Muscle of arm (tissue), 14 donors: Measurements from ENCODE around the gene KLRC2. TPM values are rescaled to one million over a fixed set of nuclear protein-coding genes. Genes with fewer than 3 reads are reported as not detected.
A peak's percentile ranks its signal among the peaks of the same experiment; 100 is the strongest.
"Not testable (repeated sequence)": the region's sequence is repeated elsewhere in the genome, so short reads cannot be mapped to it uniquely, and the experiment has no call there.

Experiments used
- DNase-seq: peaks from one replicate; pipeline ENCODE4 v3.0.0-alpha.2; 2013
- long read RNA-seq, 11 donors: transcript quantifications; one replicate each; lab custom pipeline, GENCODE V29; 2026
- polyA plus RNA-seq, 12 donors: library from polyadenylated mRNA; unstranded; fragments of 120-200 nt; gene quantifications; one replicate each; pipeline ENCODE4 v1.2.1, GENCODE V29; 2013; ENCODE audit not compliant: insufficient read length in 12 of 12

The KLRC2 gene
- under 1 TPM in 5 of 12 donors, not detected in 7; 0.20 to 0.67 (median 0.58) TPM for polyA plus RNA-seq
- long read RNA-seq, donor 1: 0 reads
- long read RNA-seq, donor 2: 0 reads
- long read RNA-seq, donor 3: 0 reads
- long read RNA-seq, donor 4: 0 reads
- long read RNA-seq, donor 5: 0 reads
- long read RNA-seq, donor 6: 0 reads
- long read RNA-seq, donor 7: 0 reads
- long read RNA-seq, donor 8: 0 reads
- long read RNA-seq, donor 9: 0 reads
- long read RNA-seq, donor 10: 0 reads
- long read RNA-seq, donor 11: 0 reads

DNA sequence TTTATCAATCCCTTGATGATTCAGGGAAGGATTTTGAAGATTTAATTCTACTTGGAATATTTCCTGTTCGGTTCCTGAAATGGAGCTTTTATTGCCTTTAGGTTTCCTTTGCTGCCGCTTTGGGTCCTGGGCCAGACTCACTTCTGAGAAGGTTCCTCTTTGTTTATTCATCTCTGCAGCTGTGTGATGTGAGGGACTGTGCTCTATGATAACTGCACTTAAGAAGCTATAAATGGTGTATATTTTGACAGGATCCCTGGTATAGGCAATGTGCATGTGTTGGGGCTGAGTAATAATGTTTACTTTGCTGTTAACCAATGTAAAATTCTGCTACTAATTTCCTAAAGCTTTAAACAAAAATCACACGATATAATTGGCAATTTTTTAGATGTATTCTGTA, at the start of gene KLRC2:
KLRC2 (minus strand) TSS at position 195 of the 400 bp plus-strand sequence; CDS start at position 171, 24 bp downstream.
- peak; percentile 8 for DNase-seq

GRCh38 chr12:10481901-10482300, 46.1 kb upstream of the KLRC2 start:
- DNase-seq: not testable (repeated sequence)

DNA sequence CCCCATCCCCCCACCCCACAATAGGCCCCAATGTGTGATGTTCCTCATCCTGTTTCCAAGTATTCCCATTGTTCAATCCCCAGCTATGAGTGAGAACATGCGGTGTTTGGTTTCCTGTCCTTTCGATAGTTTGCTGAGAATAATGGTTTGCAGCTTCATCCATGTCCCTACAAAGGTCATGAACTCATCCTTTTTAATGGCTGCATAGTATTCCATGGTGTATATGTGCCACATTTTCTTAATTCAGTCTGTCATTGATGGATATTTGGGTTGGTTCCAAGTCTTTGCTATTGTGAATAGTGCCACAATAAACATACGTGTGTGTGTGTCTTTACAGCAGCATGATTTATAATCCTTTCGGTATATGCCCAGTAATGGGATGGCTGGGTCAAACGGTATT, 37.0 kb upstream of the KLRC2 start:
- not testable (repeated sequence) for DNase-seq

DNA sequence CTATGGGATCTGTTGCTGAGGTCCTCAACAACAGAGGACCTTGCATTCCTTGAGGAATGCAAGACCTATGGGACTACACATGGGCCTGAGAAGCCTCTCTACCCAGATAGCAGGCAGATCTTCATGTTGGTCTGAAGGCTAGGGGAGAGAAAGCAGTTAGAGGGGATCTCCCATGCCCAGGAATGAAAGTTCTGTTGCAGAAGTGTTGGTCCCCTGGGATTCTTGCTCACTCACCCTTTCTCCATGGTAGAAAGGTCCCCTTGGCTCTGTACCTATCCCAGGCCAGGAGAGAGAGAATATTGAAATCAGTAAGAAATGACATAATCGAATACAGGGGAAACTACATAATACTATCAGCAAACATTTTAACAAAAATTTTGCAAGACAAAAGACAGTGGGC, 33.9 kb upstream of the KLRC2 start:
- DNase-seq: no peak

DNA sequence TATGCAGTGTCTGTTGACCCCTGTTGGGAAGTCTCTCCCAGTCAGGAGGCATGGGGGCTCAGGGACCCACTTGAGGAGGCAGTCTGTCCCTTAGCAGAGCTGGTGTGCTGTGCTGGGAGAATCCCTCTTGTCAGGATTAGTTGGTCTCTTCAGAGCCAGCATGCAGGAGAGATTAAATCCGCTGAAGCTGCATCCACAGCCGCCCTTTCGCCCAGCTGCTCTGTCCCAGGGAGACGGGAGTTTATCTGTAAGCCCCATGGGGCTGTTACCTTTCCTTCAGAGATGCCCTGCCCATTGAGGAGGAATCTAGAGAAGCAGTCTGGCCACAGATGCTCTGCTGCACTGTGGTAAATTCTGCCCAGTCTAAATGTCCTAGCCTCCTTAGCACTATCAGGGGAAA, 30.5 kb upstream of the KLRC2 start:
- DNase-seq: no peak

DNA sequence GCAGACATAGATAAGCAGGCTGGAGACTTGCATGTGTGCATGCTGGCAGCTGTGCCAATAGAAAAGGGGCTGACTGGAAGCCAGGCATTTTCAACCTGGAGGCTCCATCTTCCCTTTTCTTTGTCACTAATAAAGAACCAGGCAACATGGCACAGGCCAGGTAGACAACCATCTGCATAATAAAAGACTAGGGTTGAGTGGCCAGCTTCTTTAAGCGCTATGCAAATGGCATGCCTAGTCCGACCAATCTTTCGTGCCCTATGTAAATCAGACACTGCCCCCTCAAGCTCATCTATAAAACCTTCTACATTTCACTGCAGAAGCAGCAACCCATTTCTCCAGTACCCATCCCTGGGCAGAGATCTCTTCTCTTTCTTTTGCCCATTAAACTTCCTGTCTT, 21.9 kb upstream of the KLRC2 start:
- no peak for DNase-seq

DNA sequence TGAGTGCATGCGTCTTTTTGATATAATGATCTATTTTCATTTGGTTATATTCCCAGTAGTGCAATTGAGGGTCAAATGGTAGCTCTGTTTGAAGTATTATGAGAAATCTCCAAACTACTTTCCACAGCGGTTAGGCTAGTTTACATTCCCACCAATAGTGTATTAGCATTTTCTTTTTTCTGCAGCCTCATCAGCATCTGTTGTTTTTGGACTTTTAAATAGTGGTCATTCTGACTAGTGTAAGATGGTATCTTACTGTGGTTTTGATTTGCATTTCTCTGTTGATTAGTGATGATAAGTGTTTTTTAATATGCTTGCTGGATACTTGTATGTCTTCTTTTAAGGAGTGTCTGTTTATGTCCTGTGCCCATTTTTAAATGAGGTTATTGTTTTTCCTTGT, 21.0 kb upstream of the KLRC2 start:
- no peak for DNase-seq

DNA sequence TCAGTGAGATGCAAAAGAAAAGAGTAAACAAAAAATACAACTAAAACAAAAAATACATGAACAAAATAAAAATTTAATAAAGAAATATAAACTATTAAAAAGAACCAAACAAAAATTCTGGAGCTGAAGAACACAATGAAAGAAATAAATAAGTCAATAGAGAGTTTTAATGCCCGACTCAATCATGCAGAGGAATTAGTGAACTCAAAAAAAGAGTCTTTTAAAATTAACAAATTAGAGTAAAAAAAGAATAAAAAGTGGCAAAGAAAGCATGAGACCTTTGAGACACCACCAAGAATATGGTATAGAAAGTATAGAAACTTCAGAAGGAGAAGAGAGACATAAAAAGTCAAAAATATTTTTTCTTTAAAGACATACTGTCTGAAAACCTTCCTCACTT, 20.0 kb upstream of the KLRC2 start:
- no peak for DNase-seq

DNA sequence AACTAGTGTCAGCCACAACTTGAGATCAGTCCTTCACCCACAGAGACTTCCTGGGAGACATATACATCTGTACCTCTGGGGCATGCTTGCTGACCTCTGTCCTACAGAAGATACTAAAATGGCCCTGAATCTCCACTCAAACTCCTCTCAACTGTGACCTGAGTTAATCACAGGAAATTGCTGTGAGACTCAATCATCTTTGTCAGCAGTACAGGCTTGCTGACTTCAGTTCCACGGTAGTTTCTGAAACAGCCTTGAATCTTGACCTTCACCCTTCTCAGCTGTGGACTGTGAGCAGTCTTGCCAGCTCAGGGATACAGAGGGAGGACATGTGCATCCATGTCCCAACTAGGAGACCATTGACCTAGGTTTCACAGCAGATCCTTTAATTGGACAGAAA, 18.7 kb upstream of the KLRC2 start:
- DNase-seq: no peak

DNA sequence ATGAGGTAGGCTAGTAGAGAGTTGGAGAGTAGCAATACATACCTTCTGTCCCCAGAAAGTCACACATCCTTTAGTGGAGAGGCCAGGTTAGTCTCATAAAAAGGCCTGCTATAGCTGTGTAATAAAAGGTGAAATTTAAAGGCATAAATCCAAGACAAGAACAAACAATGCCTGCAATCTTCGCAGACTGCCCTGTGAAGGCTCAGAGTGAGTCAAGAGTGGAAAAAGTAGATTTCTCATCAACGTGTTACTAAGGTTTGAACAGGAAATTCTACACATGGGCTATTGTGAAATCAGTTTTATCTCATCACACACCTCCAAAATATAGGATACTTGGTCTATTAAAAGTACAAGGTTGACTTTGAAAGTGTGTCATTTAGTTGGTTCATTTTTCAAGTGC, 17.3 kb upstream of the KLRC2 start, which contains the start of gene KLRC1:
KLRC1 (minus strand) TSS at position 222 of the 400 bp plus-strand sequence. CDS start 2,221 bp downstream, outside the sequence.
- DNase-seq: no peak

- DNase-seq: no peak
These were observed 12.4 kb upstream of the KLRC2 start for GRCh38 chr12:10448236-10448635.

DNA sequence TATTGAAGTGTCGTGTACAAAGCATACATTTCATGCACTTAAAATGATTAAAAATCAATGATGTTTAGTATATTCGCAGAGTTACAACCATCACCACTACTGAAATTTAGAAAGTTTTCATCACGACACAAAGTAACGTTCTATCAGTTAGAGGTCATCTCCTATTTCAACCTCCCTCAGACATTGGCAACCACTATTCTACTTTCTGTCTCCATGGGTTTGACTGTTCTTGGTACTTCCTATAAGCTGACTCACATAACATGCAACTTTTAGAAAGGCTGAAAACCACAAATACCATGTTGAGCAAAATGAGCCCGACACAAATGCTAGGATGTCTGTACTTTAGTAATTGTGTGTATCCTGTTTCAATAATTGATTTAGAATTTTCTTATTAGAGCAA, 10.2 kb upstream of the KLRC2 start:
- not testable (repeated sequence) for DNase-seq

DNA sequence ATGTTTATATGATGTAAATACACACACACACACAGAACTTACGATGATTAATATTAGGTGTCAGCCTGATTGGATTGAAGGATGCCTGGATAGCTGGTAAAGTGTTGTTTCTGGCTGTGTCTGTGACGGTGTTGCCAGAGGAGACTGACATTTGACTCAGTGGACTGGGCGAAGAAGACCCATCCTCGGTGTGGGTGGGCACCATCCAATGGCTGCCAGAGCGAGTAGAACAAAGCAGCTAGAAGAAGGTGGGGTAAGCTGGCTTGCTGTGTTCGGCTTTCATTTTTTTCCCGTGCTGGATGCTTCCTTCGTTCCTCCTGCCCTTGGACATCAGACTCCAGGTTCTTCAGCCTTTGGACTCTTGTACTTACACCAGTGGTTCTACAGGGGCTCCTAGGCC, 5.3 kb upstream of the KLRC2 start:
- DNase-seq: not testable (repeated sequence)

DNA sequence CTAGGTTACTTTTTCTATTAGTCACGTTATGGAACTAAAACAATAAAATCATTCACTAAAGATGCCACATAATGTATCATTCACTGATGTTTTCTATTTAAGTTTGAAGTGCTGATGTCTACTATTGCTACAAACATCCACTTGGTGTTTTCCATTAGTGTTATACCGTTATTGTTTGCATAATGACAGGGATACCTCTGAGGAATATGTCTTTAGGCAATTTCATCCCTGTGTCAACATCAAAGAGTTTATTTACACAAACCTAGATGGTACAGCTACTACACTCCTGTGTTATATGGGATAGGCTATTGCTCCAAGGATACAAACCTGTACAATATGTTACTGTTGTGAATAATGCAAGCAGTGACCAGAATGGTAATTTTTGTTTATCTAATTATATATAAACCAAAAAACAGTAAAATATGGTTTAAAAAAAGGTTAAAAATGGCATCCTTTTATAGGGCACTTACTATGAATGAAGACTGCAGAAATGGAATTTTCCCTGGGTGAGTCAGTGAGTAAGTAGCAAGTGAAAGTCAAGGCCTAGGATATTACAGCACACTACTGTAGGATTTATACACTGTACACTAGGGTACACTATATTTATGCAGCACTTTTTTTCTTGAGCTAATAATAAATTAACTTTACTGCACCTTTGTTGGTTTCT, 3.9 kb upstream of the KLRC2 start:
- DNase-seq: not testable (repeated sequence)

- not testable (repeated sequence) for DNase-seq
These were observed 1.8 kb upstream of the KLRC2 start for GRCh38 chr12:10437601-10438000.

DNA sequence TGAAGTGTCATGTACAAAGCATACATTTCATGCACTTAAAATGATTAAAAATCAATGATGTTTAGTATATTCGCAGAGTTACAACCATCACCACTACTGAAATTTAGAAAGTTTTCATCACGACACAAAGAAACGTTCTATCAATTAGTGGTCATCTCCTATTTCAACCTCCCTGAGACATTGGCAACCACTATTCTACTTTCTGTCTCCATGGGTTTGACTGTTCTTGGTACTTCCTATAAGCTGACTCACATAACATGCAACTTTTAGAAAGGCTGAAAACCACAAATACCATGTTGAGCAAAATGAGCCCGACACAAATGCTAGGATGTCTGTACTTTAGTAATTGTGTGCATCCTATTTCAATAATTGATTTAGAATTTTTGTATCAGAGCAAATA, 5.2 kb downstream of the KLRC2 start:
- not testable (repeated sequence) for DNase-seq

- DNase-seq: not testable (repeated sequence)
These were observed 9.9 kb downstream of the KLRC2 start for GRCh38 chr12:10425938-10426337.

DNA sequence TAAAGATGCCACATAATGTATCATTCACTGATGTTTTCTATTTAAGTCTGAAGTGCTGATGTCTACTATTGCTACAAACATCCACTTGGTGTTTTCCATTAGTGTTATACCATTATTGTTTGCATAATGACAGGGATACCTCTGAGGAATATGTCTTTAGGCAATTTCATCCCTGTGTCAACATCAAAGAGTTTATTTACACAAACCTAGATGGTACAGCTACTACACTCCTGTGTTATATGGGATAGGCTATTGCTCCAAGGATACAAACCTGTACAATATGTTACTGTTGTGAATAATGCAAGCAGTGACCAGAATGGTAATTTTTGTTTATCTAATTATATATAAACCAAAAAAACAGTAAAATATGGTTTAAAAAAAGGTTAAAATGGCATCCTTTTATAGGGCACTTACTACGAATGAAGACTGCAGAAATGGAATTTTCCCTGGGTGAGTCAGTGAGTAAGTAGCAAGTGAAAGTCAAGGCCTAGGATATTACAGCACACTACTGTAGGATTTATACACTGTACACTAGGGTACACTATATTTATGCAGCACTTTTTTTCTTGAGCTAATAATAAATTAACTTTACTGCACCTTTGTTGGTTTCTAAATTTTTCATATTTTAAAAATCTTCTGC, 11.4 kb downstream of the KLRC2 start:
- not testable (repeated sequence) for DNase-seq

DNA sequence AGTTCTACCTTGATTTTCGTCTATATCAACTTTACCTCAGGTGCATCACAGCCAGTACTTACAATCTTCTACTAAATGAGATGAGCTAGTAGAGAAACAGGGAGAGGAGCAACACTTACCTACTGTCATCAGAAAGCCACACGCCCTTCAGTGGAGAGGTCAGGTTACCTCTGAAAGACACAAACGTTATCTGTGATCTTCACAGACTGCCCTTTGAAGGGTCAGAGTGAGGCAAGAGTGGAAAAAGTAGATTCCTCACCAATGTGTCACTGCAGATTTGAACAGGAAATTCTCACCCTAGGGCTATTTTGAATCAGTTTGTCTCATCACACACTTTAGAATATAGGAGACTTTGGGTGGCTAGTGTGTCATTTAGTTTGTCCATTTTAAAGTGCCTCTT, 13.7 kb downstream of the KLRC2 start:
- DNase-seq: not testable (repeated sequence)

GRCh38 chr12:10420334-10420733, 15.5 kb downstream of the KLRC2 start, which contains the start of gene KLRC3:
Gene KLRC3, minus strand, starts transcription at chr12:10420595. Its CDS starts 45 bp downstream, at chr12:10420550.
- DNase-seq: not testable (repeated sequence)

- no peak for DNase-seq
These were observed 26.4 kb downstream of the KLRC2 start, which contains the start of gene KLRC4 for GRCh38 chr12:10409392-10409791. Gene KLRC4, minus strand, starts transcription at chr12:10409757. Its CDS starts 182 bp downstream, at chr12:10409575.

DNA sequence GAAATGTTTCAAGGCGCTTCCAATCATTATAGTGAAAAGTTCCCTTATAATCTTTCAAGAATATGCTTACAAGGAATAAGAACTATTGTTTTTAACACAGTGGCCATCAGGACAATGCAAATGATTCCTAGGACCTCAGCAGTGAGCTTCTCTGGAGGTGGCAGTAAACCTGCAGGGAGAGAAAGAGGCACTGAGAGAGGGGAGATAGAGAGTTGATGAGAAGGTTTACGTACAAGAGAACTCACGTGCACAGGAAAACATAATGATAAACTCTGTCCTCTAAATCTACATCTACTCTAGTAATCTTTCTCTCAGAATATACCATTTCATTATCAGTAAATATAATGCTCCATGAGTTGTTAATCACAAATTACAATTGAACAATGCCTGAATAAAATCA, 27.0 kb downstream of the KLRC2 start:
- no peak for DNase-seq

- DNase-seq: no peak
These were observed 29.1 kb downstream of the KLRC2 start for GRCh38 chr12:10406725-10407124.
